GM21786 (cell line): ENCODE measurements around the gene ARIH2.

Source experiments
- ATAC-seq: cut with Tn5 transposase; IDR thresholded peaks from one replicate; pipeline ENCODE4 v1.9.1; 2021; ENCODE audit not compliant: unreplicated experiment

Gene ARIH2

GRCh38 chr3:49035281-49035680 lies 116.6 kb downstream of the ARIH2 start:
- no peak for ATAC-seq
